AG04449 (cell line): ENCODE data around the gene GPN3.

ENCODE experiments used
- CTCF ChIA-PET: fragments of 350-600 bp; formaldehyde crosslinking; extraction: SDS; loops from one replicate; lab custom pipeline; 2021; ENCODE audit warnings: antibody characterized with exemption; lab: Yijun Ruan, JAX
- POLR2A ChIA-PET: fragments of 400-600, 350-600 bp; formaldehyde crosslinking; extraction: SDS; loops from one replicate; lab custom pipeline; 2020; ENCODE audit warnings: antibody characterized with exemption, inconsistent platforms; lab: Yijun Ruan, JAX
- DNase-seq: peaks from one replicate; pipeline ENCODE4 v3.0.0-alpha.2; 2010; ENCODE audit warnings: low read depth, low spot score
- H3K4me3 ChIP-seq: 2 replicates; pipeline ENCODE4 v1.5.1; 2011; ENCODE audit warnings: low read depth, mild to moderate bottlenecking, control low read depth, low read length
- TF ChIP-seq, protein P1 (sequence below): IDR thresholded peaks from one replicate; pipeline ENCODE4 v1.5.1; 2011; ENCODE audit warnings: mild to moderate bottlenecking, moderate library complexity, low read length, control low read depth, inconsistent platforms; ENCODE audit not compliant: insufficient read depth; ENCODE audit errors: missing control alignments

Gene GPN3

DNA sequence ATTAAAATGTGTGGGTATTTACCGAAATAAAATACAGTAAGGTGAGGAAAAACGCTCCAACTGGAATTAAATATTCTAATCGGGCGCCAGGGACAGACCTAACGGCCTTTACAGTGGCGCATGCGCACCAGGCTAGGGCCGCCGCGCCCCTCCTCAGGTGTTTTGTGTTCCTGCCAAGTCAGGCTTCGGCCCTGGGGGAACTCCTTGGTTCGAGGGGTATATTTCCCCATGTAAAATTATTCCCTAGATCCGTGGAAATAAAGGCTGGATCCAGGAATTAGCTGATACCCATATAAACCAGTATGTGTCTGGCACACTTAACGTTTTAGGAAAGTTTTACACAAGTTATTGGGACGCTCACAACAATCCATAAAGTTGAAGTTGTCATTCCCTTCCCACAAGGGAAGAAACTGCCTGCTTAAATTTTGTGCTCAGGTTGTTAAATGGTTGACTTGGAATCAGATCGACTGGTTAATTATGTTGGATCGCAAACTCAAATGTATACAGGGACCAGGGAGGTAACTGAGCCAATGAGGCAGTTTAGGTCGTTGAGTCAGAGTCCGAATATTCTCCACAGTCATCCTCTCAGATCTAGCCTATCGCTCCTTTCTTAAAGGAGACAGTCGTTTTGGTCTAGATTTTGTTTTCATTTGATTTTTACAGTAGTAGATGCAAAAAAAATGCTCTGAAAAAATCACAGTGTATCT, 63.9 kb downstream of the GPN3 start:
- POLR2A ChIA-PET: no interaction called here
- CTCF ChIA-PET: interaction anchor here (0.8 to 2.6 kb wide), 2 partner anchors 27 to 295 kb away, joined by 3 to 12 read pairs; no protein-coding TSS in a partner anchor
- peak overlapping the region; percentile 87 for H3K4me3 ChIP-seq
- TF ChIP-seq, protein P1, sequence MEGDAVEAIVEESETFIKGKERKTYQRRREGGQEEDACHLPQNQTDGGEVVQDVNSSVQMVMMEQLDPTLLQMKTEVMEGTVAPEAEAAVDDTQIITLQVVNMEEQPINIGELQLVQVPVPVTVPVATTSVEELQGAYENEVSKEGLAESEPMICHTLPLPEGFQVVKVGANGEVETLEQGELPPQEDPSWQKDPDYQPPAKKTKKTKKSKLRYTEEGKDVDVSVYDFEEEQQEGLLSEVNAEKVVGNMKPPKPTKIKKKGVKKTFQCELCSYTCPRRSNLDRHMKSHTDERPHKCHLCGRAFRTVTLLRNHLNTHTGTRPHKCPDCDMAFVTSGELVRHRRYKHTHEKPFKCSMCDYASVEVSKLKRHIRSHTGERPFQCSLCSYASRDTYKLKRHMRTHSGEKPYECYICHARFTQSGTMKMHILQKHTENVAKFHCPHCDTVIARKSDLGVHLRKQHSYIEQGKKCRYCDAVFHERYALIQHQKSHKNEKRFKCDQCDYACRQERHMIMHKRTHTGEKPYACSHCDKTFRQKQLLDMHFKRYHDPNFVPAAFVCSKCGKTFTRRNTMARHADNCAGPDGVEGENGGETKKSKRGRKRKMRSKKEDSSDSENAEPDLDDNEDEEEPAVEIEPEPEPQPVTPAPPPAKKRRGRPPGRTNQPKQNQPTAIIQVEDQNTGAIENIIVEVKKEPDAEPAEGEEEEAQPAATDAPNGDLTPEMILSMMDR: no peak
- DNase-seq: no peak

DNA sequence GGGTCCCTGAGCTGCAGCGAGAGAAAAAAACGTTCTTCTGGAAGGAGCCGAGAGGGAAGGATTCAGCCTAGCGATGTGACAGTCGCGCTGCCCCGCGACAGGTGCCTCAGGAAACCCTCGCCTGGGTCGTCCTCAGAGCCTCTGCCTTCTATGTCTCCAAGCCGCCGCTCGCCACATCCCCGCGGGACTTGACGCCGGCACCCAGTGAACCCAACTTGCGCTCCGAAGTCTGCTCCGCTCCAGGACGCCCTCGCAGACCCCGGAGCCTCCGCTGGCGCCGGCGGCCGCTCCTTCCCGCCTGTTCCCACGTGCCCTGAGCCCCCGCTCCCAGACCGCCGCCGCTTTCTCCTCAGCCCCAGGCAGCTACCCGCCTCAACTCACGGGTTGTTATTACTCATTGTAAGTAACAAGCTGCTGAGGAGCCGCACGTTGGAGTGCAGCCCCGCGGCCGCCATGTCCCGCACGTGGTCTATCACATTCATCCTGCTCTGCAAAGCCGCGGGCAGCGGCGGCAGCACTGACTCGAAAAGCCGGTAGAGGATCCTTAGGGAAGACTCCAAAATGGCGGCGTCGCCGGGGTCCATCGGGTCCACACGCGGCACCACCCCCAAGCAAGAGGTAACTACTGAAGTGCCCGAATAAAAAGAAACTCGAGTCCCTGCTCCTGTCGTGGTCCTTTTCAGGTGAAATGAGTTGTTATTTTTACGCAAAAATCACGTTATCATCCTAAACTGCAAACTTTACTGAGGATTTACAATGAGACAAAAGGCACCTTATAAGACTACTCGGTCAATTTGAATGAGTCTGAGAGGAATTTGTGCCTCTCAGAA, 64.7 kb downstream of the GPN3 start, which contains the start of gene ANAPC7:
ANAPC7 (minus strand) TSS at position 563 of the 830 bp plus-strand sequence; CDS start at position 482, 81 bp downstream.
- ChIA-PET POLR2A (no interaction called here), CTCF (interaction anchor here (0.9 to 2.6 kb wide), 2 partner anchors 28 to 40 kb away, joined by 3 to 12 read pairs; no protein-coding TSS in a partner anchor)
- DNase-seq: peak; percentile 41
- H3K4me3 ChIP-seq: peak within 1 kb of the TSS; percentile 87
- TF ChIP-seq, protein P1: peak; percentile 14
